Measurements from ENCODE around the gene MOB3B.

MOB3B gene

GRCh38 chr9:27542508-27542907, 12.9 kb upstream of the MOB3B start:
- no peak for DNase-seq (ENCODE audit: extremely low read depth in 1 of 2, low read depth in 1 of 2)

DNA sequence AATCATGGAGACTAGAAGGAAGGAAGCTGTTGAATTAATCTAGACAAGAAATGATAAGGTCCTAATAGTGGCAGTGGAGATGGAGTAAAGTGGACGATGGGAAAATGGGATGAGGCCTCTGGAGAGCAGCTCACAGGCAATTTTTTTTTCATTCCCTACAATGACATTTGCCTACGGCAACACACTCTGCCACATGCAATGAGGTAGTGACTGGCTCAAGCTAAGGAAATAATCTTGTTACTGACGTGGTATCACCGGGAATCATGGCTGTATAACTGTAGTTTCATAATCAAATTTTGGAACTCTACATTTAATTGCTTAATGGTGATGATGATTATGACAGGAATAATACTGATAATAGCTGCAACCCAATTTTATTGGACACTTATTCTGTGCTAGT, 12.1 kb upstream of the MOB3B start:
- DNase-seq (ENCODE audit: extremely low read depth in 1 of 2, low read depth in 1 of 2), result no peak

- DNase-seq (ENCODE audit: extremely low read depth in 1 of 2, low read depth in 1 of 2), result no peak
Measured at GRCh38 chr9:27540502-27540901, 10.9 kb upstream of the MOB3B start.

DNA sequence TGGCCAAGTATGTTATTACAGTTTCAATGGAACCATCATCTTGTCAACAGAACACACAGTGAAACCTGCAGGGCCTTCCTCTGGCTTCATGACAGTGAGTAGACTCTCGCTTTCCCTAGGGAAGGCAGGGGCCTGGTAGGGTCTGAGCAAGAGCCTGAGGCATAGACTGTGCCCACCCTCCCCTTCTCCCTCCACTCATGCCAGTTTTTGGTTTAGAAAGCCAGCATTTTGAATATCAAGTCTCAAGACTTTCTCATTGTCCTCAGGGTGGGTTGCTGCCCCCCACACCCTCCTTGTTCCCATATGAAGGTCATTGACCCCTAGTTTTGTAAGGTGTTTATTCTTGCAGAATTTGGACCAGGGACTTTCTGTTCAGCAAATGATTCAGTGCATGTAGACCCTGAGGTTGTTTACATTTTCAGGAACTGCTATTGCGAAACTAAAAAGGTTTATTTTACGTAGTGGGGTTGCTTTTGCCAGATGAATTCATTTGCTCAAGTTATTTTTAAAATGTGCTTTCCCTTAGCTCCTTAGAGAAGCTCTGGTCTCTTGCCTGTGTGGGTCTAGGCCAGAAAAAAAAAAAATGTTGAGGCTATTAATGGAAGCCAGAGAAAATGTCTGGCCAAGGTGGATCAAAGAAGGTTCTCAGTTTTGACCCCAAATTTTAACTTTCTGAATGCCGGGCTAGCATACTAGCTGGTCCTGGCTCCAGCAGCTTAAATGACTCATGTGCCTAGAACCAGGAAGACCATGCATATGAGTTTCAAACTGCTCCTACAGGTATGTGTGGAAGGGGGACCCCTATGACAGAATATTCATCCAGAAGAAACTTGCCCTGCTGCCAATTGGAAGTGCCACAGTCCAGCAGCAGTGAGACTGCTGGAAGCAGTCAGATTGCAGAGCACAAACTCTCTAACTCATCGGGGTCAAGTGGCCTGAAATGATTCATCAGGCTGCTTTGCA, 10.1 kb upstream of the MOB3B start:
- DNase-seq (ENCODE audit: extremely low read depth in 1 of 2, low read depth in 1 of 2), result no peak

DNA sequence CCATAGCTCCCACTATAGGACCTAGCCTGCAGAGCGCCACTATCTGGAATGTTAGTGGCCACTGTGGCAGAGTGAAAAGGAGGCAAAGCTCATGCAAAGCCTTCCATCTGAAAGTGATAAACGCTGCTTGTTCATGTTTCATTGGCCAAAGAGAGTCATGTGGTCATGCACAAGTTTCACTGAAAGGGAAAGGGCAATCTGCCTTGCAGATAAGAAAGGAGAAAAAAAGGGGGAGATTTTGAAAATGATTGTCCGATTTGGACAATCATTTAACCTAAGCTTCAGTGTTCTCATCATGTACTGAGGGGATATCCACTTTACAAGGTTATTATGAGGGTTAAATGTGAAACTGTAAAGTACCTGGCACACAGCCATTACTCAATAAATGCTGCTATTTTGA, 9.0 kb upstream of the MOB3B start:
- DNase-seq (ENCODE audit: extremely low read depth in 1 of 2, low read depth in 1 of 2), result no peak

- no peak for DNase-seq (ENCODE audit: extremely low read depth in 1 of 2, low read depth in 1 of 2)
Measured at GRCh38 chr9:27537756-27538155, 8.1 kb upstream of the MOB3B start.

DNA sequence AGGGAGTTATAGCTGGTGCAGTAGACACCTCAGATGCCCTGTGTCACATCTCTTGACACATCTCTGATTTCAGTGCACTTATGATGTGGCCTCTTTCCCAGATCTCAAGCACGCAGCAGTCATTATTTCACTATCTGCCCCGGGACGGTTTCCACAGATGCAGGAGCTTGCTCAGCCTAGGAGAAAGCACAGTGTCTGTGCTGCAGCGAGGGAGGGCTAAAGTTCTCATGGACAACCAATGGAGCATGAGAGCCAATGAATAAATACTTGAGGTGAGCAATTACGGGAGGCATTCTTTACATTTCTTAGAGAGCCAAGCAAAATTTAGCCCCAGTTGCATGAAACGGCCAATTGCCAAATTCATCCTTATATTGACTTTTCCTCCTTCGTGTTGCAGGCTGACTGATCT, 7.4 kb upstream of the MOB3B start:
- DNase-seq (ENCODE audit: extremely low read depth in 1 of 2, low read depth in 1 of 2), result no peak

GRCh38 chr9:27536168-27536567, 6.6 kb upstream of the MOB3B start:
- DNase-seq (ENCODE audit: extremely low read depth in 1 of 2, low read depth in 1 of 2), result no peak

GRCh38 chr9:27535701-27536118, 6.1 kb upstream of the MOB3B start:
- DNase-seq (ENCODE audit: extremely low read depth in 1 of 2, low read depth in 1 of 2), result no peak

GRCh38 chr9:27534658-27535209, 5.1 kb upstream of the MOB3B start:
- DNase-seq (ENCODE audit: extremely low read depth in 1 of 2, low read depth in 1 of 2), result no peak

DNA sequence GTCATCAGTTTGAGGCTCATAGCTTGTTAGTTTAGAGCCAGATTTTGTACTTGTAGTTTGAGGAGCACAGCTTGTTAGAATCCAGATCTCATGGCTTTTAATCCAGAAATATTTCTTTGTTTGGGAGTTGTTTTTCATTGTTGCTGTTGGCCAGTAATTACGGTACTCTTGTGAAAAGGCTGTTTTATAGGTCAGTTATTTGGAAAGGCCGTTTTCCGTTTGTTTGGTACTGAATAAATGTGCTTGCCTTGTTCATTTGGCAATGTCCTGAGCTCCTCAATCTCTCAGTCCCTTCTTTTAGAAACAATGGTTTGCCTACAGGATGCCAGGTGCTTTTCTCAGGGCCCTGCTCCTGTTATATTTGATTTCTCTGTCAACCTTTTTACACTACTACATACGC, 4.5 kb upstream of the MOB3B start:
- DNase-seq (ENCODE audit: extremely low read depth in 1 of 2, low read depth in 1 of 2), result no peak

- no peak for DNase-seq (ENCODE audit: extremely low read depth in 1 of 2, low read depth in 1 of 2)
Measured at GRCh38 chr9:27533311-27533710, 3.7 kb upstream of the MOB3B start.

- DNase-seq (ENCODE audit: extremely low read depth in 1 of 2, low read depth in 1 of 2), result no peak
Measured at GRCh38 chr9:27532046-27532445, 2.4 kb upstream of the MOB3B start.

GRCh38 chr9:27530915-27531755, 1.5 kb upstream of the MOB3B start:
- no peak for DNase-seq (ENCODE audit: extremely low read depth in 1 of 2, low read depth in 1 of 2)

GRCh38 chr9:27528886-27529315, 713 bp downstream of the MOB3B start:
- peak in 1 of 2 donors; percentile 9 for DNase-seq (ENCODE audit: extremely low read depth in 1 of 2, low read depth in 1 of 2)

GRCh38 chr9:27528076-27528885, 1.3 kb downstream of the MOB3B start:
- DNase-seq (ENCODE audit: extremely low read depth in 1 of 2, low read depth in 1 of 2), result peak; percentile 5 to 32

DNA sequence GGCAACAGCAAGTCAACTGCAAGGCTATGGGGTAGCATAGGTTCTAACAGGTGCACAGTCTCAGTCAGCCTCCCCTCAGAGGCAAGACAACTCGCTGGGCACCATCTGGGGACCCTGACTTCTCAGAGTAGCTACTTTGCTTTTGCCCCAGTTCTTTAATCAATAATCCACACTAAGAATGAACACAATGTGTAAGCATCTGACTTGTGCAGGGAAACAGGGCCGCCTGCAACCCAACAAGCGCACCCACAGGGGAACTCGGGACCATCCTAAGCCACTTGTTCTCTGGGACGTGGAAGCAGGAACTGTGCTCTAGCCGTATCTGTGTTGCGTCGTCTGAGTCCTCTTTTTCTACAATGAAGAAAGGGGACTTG, 1.9 kb downstream of the MOB3B start:
- DNase-seq (ENCODE audit: extremely low read depth in 1 of 2, low read depth in 1 of 2), result no peak

DNA sequence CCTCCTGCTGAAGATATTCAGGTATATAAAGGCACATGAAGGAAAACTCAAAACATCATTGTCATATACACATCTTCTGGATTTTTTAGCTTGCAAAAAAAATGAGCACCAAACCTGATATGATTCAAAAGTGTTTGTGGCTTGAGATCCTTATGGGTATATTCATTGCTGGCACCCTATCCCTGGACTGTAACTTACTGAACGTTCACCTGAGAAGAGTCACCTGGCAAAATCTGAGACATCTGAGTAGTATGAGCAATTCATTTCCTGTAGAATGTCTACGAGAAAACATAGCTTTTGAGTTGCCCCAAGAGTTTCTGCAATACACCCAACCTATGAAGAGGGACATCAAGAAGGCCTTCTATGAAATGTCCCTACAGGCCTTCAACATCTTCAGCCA, 5.4 kb downstream of the MOB3B start, which contains the start of gene IFNK:
IFNK (plus strand) TSS at position 55 of the 400 bp plus-strand sequence; CDS start at position 102, 47 bp downstream.
- no peak for DNase-seq (ENCODE audit: extremely low read depth in 1 of 2, low read depth in 1 of 2)

- no peak for DNase-seq (ENCODE audit: extremely low read depth in 1 of 2, low read depth in 1 of 2)
Measured at GRCh38 chr9:27523141-27523540, 6.5 kb downstream of the MOB3B start.

DNA sequence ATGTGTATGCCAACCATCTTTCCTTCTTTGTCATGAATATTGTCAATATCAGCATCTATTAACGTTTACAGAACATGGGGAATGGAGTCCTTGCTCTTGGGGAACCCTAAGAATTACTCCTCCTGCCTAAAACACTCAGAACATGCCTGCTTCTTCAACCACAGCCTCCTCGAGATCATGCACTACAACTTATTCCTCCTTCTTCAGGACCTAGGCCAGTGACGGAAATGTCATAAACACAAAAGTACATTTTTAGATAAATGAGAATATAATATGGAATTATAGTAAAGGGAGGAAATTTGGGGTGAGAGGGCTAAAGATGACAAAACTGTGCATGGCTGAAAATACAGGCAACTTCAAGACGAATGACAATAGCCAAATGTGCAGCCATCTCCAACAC, 8.6 kb downstream of the MOB3B start:
- no peak for DNase-seq (ENCODE audit: extremely low read depth in 1 of 2, low read depth in 1 of 2)

Data from activated CD8-positive, alpha-beta memory T cell treated with anti-CD3 and anti-CD28 coated beads for 1 hour (primary cell).